Left lung (tissue), 10 donors: ENCODE data around the gene GPSM1. TPM values are rescaled to one million over a fixed set of nuclear protein-coding genes. Genes with fewer than 3 reads are reported as not detected.

Experiments
- ATAC-seq: fragments of 200-7000 bp; cut with Tn5 transposase; one replicate; pipeline ENCODE4 v1.9.1; 2020; ENCODE audit warnings: moderate library complexity
- DNase-seq, 4 donors: peaks; one replicate each; pipeline ENCODE4 v3.0.0-alpha.2; 2013 to 2020
- H3K27ac ChIP-seq, 2 donors: fragments of 200-600 bp; sonication (generic) in 1 of 2; one replicate each; pipeline versions ENCODE4 v1.5.0 to v1.8.0; 2020 to 2021
- H3K27me3 ChIP-seq, 2 donors: fragments of 200-600 bp; sonication (generic) in 1 of 2; one replicate each; pipeline versions ENCODE4 v1.5.0 to v1.8.0; 2020 to 2021
- H3K36me3 ChIP-seq, 2 donors: fragments of 200-600 bp; sonication (generic) in 1 of 2; one replicate each; pipeline versions ENCODE4 v1.5.0 to v1.8.0; 2020 to 2021
- H3K4me1 ChIP-seq, 2 donors: fragments of 200-600 bp; one replicate each; pipeline ENCODE4 v1.8.0; 2021
- H3K4me3 ChIP-seq, 2 donors: fragments of 200-600 bp; sonication (generic) in 1 of 2; one replicate each; pipeline versions ENCODE4 v1.5.0 to v1.8.0; 2020 to 2021; ENCODE audit warnings: mild to moderate bottlenecking in 1 of 2
- H3K9me3 ChIP-seq, 2 donors: fragments of 200-600 bp; sonication (generic) in 1 of 2; one replicate each; pipeline versions ENCODE4 v1.5.0 to v1.8.0; 2020 to 2021
- CTCF ChIP-seq, 2 donors: fragments of 200-600 bp; sonication (generic) in 1 of 2; IDR thresholded peaks; one replicate each; pipeline versions ENCODE4 v1.5.0 to v1.8.0; 2021; ENCODE audit warnings: antibody characterized with exemption in 2 of 2
- intact Hi-C, 2 donors: fragments of 100-400 bp; cut with DNase I; formaldehyde crosslinking; loops; one replicate each; pipeline versions ENCODE4 v1.11.2 to v1.14.2; 2022
- polyA plus RNA-seq, 6 donors: library from polyadenylated mRNA; unstranded; fragments of 120-200 nt; gene quantifications; one replicate each; pipeline ENCODE4 v1.2.1, GENCODE V29; 2013; ENCODE audit not compliant: insufficient read length in 6 of 6
- total RNA-seq, 2 donors: library from RNA; stranded (reverse); fragmentation: NEBNext Ultra II Directional; extraction: Animal tissue kit (Norgen Biotek cat#: 25700); gene quantifications; one replicate each; pipeline ENCODE4 v1.2.1, GENCODE V29; 2021
- donor health status: DM: no; HTN: yes; CAD: no.
- donor health status: DM: no; HTN: no; CAD: no.

The GPSM1 gene
- total and polyA plus RNA-seq, 8 donors: 21.7 to 84.3 (median 52.7) TPM

- H3K9me3 ChIP-seq: no peaks in the 10 kb centered on the region
- no peaks in the 10 kb centered on the region for H3K36me3 ChIP-seq
- no peak for TF ChIP-seq CTCF (IDR thresholded peaks at IDR 0.05)
- peaks cover 0 to 55% of the 10 kb centered on the region in 2 donors for H3K27me3 ChIP-seq
- no peak for ATAC-seq
- DNase-seq: peak in 1 of 4 donors; percentile 77
- intact Hi-C loops: no loop called here
- H3K27ac ChIP-seq: no peak overlapping the region
- no peak overlapping the region for H3K4me3 ChIP-seq
- no peaks in the 10 kb centered on the region for H3K4me1 ChIP-seq
These were observed 36.8 kb upstream of the GPSM1 start for GRCh38 chr9:136290508-136291000.

GRCh38 chr9:136291306-136292025, 35.9 kb upstream of the GPSM1 start:
- intact Hi-C loops: no loop called here
- Histone ChIP-seq H3K4me3 (no peak overlapping the region), H3K27me3 (peaks cover 0 to 55% of the 10 kb centered on the region in 2 donors), H3K27ac (no peak overlapping the region), H3K4me1 (no peaks in the 10 kb centered on the region), H3K36me3 (no peaks in the 10 kb centered on the region), H3K9me3 (no peaks in the 10 kb centered on the region)
- ATAC-seq (no peak), DNase-seq (peak in 1 of 4 donors; percentile 65)
- TF ChIP-seq CTCF (IDR thresholded peaks at IDR 0.05): no peak

- Histone ChIP-seq H3K9me3 (no peaks in the 10 kb centered on the region), H3K4me3 (no peak overlapping the region), H3K27me3 (peaks cover 0 to 54% of the 10 kb centered on the region in 2 donors), H3K4me1 (no peaks in the 10 kb centered on the region), H3K27ac (no peak overlapping the region), H3K36me3 (no peaks in the 10 kb centered on the region)
- ATAC-seq (no peak), DNase-seq (peak in 1 of 4 donors; percentile 62)
- no peak for TF ChIP-seq CTCF (IDR thresholded peaks at IDR 0.05)
- intact Hi-C loops: no loop called here
These were observed 35.3 kb upstream of the GPSM1 start for GRCh38 chr9:136292026-136292538.

GRCh38 chr9:136292591-136293448, 34.5 kb upstream of the GPSM1 start:
- no peak overlapping the region for H3K27ac ChIP-seq
- peak in 2 of 4 donors; percentile 26 to 78 for DNase-seq
- H3K4me3 ChIP-seq: no peak overlapping the region
- intact Hi-C loops: no loop called here
- no peaks in the 10 kb centered on the region for H3K9me3 ChIP-seq
- ATAC-seq: no peak
- no peaks in the 10 kb centered on the region for H3K4me1 ChIP-seq
- peaks cover 0 to 48% of the 10 kb centered on the region in 2 donors for H3K27me3 ChIP-seq
- H3K36me3 ChIP-seq: no peaks in the 10 kb centered on the region
- TF ChIP-seq CTCF (IDR thresholded peaks at IDR 0.05): no peak
